K562 (cell line): ENCODE results near the gene ALAS2. TPM values are rescaled to one million over a fixed set of nuclear protein-coding genes. Genes with fewer than 3 reads are reported as not detected.

ENCODE experiments used
- ADNP ChIP-seq: fragments of 200-800 bp; sonication (Bioruptor generic); IDR thresholded peaks from 2 replicates; pipeline ENCODE4 v1.6.1; 2016; ENCODE audit warnings: missing genetic modification characterization, missing compliant biosample characterization
- polyA plus RNA-seq, 8 experiments: library from polyadenylated mRNA; depleted of rRNA in 4 of 8; stranded (reverse) in 5 of 8; unstranded in 3 of 8; fragments of >200 nt; fragmentation: Nextera tagmentation in 2 of 8; fragmentation: Illumina TruSeq in 1 of 8; extraction: Ambion mirVana in 2 of 8; extraction: Trizol in 1 of 8; gene quantifications; 2 replicates each; pipeline versions ENCODE4 v1.2.1 to v1.2.3, GENCODE V29; 2011 to 2014; ENCODE audit warnings: inconsistent platforms in 1 of 8, missing spikeins in 1 of 8
- total RNA-seq, 7 experiments: library from RNA; depleted of rRNA in 6 of 7; stranded (reverse); fragments of >200 nt in 6 of 7; fragmentation: Illumina TruSeq in 2 of 7; extraction: Trizol in 2 of 7; gene quantifications; 2 replicates each; pipeline versions ENCODE4 v1.2.1 to v1.2.3, GENCODE V29; 2011 to 2021; ENCODE audit warnings: low replicate concordance in 1 of 7
- TF ChIP-seq, protein P1 (sequence below): fragments of 450-650 bp; IDR thresholded peaks from 2 replicates; pipeline ENCODE4 v1.6.1; 2016; ENCODE audit warnings: mild to moderate bottlenecking, moderate library complexity
- TF ChIP-seq, protein P2 (sequence below): fragments of 450-650 bp; IDR thresholded peaks from 2 replicates; pipeline ENCODE4 v1.6.1; 2016; ENCODE audit warnings: mild to moderate bottlenecking
- TF ChIP-seq, protein P3 (sequence below): IDR thresholded peaks from 2 replicates; pipeline ENCODE4 v1.6.1; 2012; ENCODE audit warnings: low read depth, low read length, improper control_type of control experiment, borderline replicate concordance

Gene ALAS2
- total and polyA plus RNA-seq, 9 of the 15 experiments (the other 6 are each of a cell fraction or from before 2014, with no cell fraction given) = 14.6 to 101 (median 33.4) TPM

DNA sequence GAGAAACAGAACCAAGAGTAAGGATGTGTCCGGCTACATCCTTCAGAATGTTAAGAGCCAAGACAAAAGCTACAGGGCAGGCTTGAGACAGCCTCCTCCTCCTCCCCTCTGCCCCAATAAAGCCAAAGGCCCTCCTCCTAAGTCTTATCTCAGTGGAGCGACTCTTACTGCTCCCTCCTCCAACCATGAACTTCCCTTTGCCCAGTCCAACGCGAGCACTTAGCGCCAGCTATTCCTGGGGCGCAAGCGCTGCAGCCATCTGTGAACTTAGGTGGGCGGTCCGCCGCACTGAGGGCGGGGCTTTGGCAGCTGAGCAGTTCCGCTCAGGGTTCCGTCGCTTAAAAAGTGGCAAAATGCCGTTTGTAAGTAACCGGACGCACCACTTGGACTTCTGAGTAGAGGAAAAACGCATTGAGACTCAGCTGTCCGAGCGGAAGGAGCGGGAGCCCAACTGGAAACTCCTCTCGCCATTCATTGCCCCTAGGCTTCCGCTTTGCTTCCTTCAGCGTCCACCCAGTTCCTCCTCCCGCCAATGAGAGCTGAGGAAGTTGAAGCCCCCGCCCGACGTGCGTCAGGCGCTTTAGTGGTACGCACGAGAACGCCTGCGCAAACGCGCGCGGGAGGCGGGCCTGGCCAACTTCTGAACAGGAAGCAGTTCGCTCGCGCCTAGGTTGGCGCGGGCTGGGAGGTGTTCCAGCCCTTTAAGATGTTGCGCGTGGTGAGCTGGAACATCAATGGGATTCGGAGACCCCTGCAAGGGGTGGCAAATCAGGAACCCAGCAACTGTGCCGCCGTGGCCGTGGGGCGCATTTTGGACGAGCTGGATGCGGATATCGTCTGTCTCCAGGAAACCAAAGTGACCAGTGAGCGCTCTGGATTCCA lies 30.8 kb downstream of the ALAS2 start, which contains the start of gene APEX2 (continued):
- TF ChIP-seq, protein P1, sequence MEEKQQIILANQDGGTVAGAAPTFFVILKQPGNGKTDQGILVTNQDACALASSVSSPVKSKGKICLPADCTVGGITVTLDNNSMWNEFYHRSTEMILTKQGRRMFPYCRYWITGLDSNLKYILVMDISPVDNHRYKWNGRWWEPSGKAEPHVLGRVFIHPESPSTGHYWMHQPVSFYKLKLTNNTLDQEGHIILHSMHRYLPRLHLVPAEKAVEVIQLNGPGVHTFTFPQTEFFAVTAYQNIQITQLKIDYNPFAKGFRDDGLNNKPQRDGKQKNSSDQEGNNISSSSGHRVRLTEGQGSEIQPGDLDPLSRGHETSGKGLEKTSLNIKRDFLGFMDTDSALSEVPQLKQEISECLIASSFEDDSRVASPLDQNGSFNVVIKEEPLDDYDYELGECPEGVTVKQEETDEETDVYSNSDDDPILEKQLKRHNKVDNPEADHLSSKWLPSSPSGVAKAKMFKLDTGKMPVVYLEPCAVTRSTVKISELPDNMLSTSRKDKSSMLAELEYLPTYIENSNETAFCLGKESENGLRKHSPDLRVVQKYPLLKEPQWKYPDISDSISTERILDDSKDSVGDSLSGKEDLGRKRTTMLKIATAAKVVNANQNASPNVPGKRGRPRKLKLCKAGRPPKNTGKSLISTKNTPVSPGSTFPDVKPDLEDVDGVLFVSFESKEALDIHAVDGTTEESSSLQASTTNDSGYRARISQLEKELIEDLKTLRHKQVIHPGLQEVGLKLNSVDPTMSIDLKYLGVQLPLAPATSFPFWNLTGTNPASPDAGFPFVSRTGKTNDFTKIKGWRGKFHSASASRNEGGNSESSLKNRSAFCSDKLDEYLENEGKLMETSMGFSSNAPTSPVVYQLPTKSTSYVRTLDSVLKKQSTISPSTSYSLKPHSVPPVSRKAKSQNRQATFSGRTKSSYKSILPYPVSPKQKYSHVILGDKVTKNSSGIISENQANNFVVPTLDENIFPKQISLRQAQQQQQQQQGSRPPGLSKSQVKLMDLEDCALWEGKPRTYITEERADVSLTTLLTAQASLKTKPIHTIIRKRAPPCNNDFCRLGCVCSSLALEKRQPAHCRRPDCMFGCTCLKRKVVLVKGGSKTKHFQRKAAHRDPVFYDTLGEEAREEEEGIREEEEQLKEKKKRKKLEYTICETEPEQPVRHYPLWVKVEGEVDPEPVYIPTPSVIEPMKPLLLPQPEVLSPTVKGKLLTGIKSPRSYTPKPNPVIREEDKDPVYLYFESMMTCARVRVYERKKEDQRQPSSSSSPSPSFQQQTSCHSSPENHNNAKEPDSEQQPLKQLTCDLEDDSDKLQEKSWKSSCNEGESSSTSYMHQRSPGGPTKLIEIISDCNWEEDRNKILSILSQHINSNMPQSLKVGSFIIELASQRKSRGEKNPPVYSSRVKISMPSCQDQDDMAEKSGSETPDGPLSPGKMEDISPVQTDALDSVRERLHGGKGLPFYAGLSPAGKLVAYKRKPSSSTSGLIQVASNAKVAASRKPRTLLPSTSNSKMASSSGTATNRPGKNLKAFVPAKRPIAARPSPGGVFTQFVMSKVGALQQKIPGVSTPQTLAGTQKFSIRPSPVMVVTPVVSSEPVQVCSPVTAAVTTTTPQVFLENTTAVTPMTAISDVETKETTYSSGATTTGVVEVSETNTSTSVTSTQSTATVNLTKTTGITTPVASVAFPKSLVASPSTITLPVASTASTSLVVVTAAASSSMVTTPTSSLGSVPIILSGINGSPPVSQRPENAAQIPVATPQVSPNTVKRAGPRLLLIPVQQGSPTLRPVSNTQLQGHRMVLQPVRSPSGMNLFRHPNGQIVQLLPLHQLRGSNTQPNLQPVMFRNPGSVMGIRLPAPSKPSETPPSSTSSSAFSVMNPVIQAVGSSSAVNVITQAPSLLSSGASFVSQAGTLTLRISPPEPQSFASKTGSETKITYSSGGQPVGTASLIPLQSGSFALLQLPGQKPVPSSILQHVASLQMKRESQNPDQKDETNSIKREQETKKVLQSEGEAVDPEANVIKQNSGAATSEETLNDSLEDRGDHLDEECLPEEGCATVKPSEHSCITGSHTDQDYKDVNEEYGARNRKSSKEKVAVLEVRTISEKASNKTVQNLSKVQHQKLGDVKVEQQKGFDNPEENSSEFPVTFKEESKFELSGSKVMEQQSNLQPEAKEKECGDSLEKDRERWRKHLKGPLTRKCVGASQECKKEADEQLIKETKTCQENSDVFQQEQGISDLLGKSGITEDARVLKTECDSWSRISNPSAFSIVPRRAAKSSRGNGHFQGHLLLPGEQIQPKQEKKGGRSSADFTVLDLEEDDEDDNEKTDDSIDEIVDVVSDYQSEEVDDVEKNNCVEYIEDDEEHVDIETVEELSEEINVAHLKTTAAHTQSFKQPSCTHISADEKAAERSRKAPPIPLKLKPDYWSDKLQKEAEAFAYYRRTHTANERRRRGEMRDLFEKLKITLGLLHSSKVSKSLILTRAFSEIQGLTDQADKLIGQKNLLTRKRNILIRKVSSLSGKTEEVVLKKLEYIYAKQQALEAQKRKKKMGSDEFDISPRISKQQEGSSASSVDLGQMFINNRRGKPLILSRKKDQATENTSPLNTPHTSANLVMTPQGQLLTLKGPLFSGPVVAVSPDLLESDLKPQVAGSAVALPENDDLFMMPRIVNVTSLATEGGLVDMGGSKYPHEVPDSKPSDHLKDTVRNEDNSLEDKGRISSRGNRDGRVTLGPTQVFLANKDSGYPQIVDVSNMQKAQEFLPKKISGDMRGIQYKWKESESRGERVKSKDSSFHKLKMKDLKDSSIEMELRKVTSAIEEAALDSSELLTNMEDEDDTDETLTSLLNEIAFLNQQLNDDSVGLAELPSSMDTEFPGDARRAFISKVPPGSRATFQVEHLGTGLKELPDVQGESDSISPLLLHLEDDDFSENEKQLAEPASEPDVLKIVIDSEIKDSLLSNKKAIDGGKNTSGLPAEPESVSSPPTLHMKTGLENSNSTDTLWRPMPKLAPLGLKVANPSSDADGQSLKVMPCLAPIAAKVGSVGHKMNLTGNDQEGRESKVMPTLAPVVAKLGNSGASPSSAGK = no peak
- TF ChIP-seq, protein P2, sequence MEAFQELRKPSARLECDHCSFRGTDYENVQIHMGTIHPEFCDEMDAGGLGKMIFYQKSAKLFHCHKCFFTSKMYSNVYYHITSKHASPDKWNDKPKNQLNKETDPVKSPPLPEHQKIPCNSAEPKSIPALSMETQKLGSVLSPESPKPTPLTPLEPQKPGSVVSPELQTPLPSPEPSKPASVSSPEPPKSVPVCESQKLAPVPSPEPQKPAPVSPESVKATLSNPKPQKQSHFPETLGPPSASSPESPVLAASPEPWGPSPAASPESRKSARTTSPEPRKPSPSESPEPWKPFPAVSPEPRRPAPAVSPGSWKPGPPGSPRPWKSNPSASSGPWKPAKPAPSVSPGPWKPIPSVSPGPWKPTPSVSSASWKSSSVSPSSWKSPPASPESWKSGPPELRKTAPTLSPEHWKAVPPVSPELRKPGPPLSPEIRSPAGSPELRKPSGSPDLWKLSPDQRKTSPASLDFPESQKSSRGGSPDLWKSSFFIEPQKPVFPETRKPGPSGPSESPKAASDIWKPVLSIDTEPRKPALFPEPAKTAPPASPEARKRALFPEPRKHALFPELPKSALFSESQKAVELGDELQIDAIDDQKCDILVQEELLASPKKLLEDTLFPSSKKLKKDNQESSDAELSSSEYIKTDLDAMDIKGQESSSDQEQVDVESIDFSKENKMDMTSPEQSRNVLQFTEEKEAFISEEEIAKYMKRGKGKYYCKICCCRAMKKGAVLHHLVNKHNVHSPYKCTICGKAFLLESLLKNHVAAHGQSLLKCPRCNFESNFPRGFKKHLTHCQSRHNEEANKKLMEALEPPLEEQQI = no peak
- TF ChIP-seq, protein P3, sequence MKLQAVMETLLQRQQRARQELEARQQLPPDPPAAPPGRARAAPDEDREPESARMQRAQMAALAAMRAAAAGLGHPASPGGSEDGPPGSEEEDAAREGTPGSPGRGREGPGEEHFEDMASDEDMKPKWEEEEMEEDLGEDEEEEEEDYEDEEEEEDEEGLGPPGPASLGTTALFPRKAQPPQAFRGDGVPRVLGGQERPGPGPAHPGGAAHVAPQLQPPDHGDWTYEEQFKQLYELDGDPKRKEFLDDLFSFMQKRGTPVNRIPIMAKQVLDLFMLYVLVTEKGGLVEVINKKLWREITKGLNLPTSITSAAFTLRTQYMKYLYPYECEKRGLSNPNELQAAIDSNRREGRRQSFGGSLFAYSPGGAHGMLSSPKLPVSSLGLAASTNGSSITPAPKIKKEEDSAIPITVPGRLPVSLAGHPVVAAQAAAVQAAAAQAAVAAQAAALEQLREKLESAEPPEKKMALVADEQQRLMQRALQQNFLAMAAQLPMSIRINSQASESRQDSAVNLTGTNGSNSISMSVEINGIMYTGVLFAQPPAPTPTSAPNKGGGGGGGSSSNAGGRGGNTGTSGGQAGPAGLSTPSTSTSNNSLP = no peak
- no peak for TF ChIP-seq ADNP
